HEK293 (cell line): ENCODE results near the gene CEP63.

Experiments used
- CTCF ChIA-PET: fragments of 350-600 bp; formaldehyde crosslinking; extraction: SDS; loops from one replicate; lab custom pipeline; 2021; ENCODE audit warnings: antibody characterized with exemption; lab: Yijun Ruan, JAX
- POLR2A ChIA-PET: fragments of 300-600 bp; formaldehyde crosslinking; extraction: SDS; loops from one replicate; lab custom pipeline; 2020; ENCODE audit warnings: antibody characterized with exemption, inconsistent platforms; lab: Yijun Ruan, JAX
- H3K27ac ChIP-seq: fragments of 200-500 bp; sonication (Bioruptor generic); 2 replicates; pipeline ENCODE4 v1.5.1; 2014; ENCODE audit warnings: low read depth, low read length, control low read depth, inconsistent platforms; ENCODE audit errors: extremely low read depth
- H3K36me3 ChIP-seq, 2 experiments: fragments of 200-500 bp in 1 of 2; sonication (Bioruptor generic) in 1 of 2; 1 replicate in 1 of 2; 2 replicates in 1 of 2; pipeline ENCODE4 v1.5.1; 2014 to 2017; ENCODE audit warnings: inconsistent platforms in 2 of 2, low read length in 2 of 2; ENCODE audit not compliant: control insufficient read depth in 2 of 2, insufficient read depth in 1 of 2
- H3K4me1 ChIP-seq: fragments of 200-500 bp; sonication (Bioruptor generic); 2 replicates; pipeline ENCODE4 v1.5.1; 2014; ENCODE audit warnings: mild to moderate bottlenecking, low read length, inconsistent platforms; ENCODE audit not compliant: control insufficient read depth, insufficient read depth
- H3K4me3 ChIP-seq: 2 replicates; pipeline ENCODE4 v1.5.1; 2011; ENCODE audit warnings: low read depth, mild to moderate bottlenecking, control low read depth, low read length, moderate library complexity
- H3K9me3 ChIP-seq: fragments of 200-500 bp; sonication (Bioruptor generic); 2 replicates; pipeline ENCODE4 v1.5.1; 2014; ENCODE audit warnings: low read depth, low read length, inconsistent platforms; ENCODE audit not compliant: control insufficient read depth, insufficient read depth
- HOXD13 ChIP-seq: sonication (generic); formaldehyde crosslinking; IDR thresholded peaks from 2 replicates; pipeline ENCODE4 v1.8.0; 2022; ENCODE audit warnings: missing genetic modification reagents, borderline replicate concordance
- KLF17 ChIP-seq: fragments of 450-650 bp; formaldehyde crosslinking; IDR thresholded peaks from 2 replicates; pipeline ENCODE4 v1.5.1; 2016; ENCODE audit warnings: missing biosample characterization, missing genetic modification characterization
- SP2 ChIP-seq: fragments of 450-650 bp; formaldehyde crosslinking; IDR thresholded peaks from 2 replicates; pipeline ENCODE4 v1.5.1; 2016; ENCODE audit warnings: missing biosample characterization, missing genetic modification characterization
- ZNF26 ChIP-seq: fragments of 450-650 bp; formaldehyde crosslinking; IDR thresholded peaks from 2 replicates; pipeline ENCODE4 v1.5.1; 2016; ENCODE audit warnings: missing biosample characterization, missing genetic modification characterization
- ZNF37A ChIP-seq: fragments of 450-650 bp; IDR thresholded peaks from 2 replicates; pipeline ENCODE4 v1.5.1; 2018; ENCODE audit warnings: missing biosample characterization, missing genetic modification characterization
- ZNF521 ChIP-seq: fragments of 450-650 bp; formaldehyde crosslinking; IDR thresholded peaks from 2 replicates; pipeline ENCODE4 v1.5.1; 2017; ENCODE audit warnings: missing biosample characterization, mild to moderate bottlenecking, missing genetic modification characterization
- ZNF600 ChIP-seq: fragments of 450-650 bp; formaldehyde crosslinking; IDR thresholded peaks from 2 replicates; pipeline ENCODE4 v1.5.1; 2016; ENCODE audit warnings: missing biosample characterization, missing genetic modification characterization
- ZNF624 ChIP-seq: fragments of 450-650 bp; formaldehyde crosslinking; IDR thresholded peaks from 2 replicates; pipeline ENCODE4 v1.5.1; 2017; ENCODE audit warnings: missing biosample characterization, missing genetic modification characterization
- ZNF629 ChIP-seq: fragments of 450-650 bp; formaldehyde crosslinking; IDR thresholded peaks from 2 replicates; pipeline ENCODE4 v1.5.1; 2017; ENCODE audit warnings: missing biosample characterization, missing genetic modification characterization
- ZNF785 ChIP-seq: fragments of 450-650 bp; formaldehyde crosslinking; IDR thresholded peaks from 2 replicates; pipeline ENCODE4 v1.5.1; 2016; ENCODE audit warnings: missing biosample characterization, missing genetic modification characterization
- ZSCAN4 ChIP-seq: fragments of 450-650 bp; formaldehyde crosslinking; IDR thresholded peaks from 2 replicates; pipeline ENCODE4 v1.5.1; 2017; ENCODE audit warnings: missing biosample characterization, missing genetic modification characterization
- TF ChIP-seq, protein P1 (sequence below): fragments of 450-650 bp; formaldehyde crosslinking; IDR thresholded peaks from 2 replicates; pipeline ENCODE4 v1.5.1; 2017; ENCODE audit warnings: missing biosample characterization, mild to moderate bottlenecking, missing genetic modification characterization, moderate library complexity
- TF ChIP-seq, protein P2 (sequence below): fragments of 450-650 bp; formaldehyde crosslinking; IDR thresholded peaks from 2 replicates; pipeline ENCODE4 v1.5.1; 2016; ENCODE audit warnings: missing biosample characterization, missing genetic modification characterization
- TF ChIP-seq, protein P3 (sequence below): fragments of 450-650 bp; formaldehyde crosslinking; IDR thresholded peaks from 2 replicates; pipeline ENCODE4; 2016; ENCODE audit warnings: missing biosample characterization, missing genetic modification characterization
- TF ChIP-seq, protein P4 (sequence below): fragments of 450-650 bp; formaldehyde crosslinking; IDR thresholded peaks from 2 replicates; pipeline ENCODE4 v1.5.1; 2016; ENCODE audit warnings: missing biosample characterization, missing genetic modification characterization

The CEP63 gene

DNA sequence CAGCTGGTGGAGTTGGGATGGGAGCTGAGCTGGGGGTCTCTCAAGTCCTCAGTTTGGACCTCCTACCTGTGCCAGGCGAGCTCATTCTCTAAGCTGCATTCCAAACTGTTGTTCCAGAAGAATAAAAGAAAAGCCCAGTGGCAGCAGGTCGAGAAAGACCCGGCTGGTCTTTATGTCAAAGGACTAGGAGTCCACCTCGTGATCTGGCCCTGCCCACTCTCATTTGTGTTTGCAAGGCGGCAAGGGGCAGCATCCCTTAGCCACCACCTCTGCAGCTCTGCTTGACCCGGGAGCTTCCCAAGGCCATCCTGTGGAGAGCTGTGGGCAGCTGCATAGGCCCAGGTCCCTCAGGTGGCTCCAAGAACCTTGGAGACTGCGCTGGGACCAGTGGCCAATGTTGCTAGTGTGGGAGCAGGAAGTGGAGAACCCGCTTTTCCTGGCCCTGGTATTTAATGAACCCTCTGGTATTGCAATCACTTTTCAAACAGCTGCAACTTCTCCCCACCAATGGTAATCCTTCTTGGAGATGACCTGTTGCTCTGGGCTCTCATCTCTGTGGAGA lies 134.1 kb downstream of the CEP63 start (continued):
- TF ChIP-seq KLF17 (tag by site-specific recombination) (no peak), ZNF785 (no peak), ZSCAN4 (tag by site-specific recombination) (no peak), ZNF26 (no peak)
- TF ChIP-seq, protein P1, sequence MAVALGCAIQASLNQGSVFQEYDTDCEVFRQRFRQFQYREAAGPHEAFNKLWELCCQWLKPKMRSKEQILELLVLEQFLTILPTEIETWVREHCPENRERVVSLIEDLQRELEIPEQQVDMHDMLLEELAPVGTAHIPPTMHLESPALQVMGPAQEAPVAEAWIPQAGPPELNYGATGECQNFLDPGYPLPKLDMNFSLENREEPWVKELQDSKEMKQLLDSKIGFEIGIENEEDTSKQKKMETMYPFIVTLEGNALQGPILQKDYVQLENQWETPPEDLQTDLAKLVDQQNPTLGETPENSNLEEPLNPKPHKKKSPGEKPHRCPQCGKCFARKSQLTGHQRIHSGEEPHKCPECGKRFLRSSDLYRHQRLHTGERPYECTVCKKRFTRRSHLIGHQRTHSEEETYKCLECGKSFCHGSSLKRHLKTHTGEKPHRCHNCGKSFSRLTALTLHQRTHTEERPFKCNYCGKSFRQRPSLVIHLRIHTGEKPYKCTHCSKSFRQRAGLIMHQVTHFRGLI, result no peak
- TF ChIP-seq, protein P2, sequence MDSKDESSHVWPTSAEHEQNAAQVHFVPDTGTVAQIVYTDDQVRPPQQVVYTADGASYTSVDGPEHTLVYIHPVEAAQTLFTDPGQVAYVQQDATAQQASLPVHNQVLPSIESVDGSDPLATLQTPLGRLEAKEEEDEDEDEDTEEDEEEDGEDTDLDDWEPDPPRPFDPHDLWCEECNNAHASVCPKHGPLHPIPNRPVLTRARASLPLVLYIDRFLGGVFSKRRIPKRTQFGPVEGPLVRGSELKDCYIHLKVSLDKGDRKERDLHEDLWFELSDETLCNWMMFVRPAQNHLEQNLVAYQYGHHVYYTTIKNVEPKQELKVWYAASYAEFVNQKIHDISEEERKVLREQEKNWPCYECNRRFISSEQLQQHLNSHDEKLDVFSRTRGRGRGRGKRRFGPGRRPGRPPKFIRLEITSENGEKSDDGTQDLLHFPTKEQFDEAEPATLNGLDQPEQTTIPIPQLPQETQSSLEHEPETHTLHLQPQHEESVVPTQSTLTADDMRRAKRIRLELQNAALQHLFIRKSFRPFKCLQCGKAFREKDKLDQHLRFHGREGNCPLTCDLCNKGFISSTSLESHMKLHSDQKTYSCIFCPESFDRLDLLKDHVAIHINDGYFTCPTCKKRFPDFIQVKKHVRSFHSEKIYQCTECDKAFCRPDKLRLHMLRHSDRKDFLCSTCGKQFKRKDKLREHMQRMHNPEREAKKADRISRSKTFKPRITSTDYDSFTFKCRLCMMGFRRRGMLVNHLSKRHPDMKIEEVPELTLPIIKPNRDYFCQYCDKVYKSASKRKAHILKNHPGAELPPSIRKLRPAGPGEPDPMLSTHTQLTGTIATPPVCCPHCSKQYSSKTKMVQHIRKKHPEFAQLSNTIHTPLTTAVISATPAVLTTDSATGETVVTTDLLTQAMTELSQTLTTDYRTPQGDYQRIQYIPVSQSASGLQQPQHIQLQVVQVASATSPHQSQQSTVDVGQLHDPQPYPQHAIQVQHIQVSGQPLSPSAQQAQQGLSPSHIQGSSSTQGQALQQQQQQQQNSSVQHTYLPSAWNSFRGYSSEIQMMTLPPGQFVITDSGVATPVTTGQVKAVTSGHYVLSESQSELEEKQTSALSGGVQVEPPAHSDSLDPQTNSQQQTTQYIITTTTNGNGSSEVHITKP (tag by site-specific recombination), result no peak

DNA sequence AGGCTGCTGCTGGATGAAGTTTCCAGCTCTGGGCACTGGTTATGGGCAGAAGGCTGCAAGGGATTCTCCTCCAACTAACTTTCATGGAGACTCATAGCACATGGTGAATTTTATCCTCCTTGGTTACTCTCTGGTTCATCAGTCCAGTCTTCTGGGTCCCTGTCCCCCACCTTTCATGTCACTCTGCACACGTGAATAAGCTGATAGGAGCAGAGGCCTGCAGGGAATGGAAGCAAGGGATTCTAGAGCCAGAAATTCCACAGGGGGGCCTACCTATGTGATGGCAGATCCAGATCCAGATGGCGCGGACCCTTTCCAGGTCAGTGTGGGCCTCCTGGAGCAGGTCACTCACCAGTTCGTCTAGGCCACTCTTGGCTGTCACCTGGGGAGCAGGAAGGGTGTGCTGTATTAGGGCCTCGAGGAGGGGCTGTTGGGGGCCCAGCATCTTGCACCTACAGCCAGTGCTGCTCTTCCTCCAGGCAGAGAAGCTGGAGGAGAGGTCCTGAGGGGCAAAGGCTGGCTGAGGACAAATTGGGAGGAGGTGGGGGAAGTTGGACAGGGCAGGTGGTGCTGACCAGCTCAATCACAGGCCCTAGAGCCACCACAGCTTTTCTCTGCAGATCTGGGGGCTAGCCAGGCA lies 134.7 kb downstream of the CEP63 start:
- no peaks in the 10 kb centered on the region for H3K36me3 ChIP-seq
- H3K9me3 ChIP-seq, result no peaks in the 10 kb centered on the region
- H3K4me3 ChIP-seq, result no peak overlapping the region
- no peak overlapping the region for H3K27ac ChIP-seq
- POLR2A ChIA-PET, result no interaction called here
- no peaks in the 10 kb centered on the region for H3K4me1 ChIP-seq
- CTCF ChIA-PET, result no interaction called here
- TF ChIP-seq ZNF629 (no peak), ZNF600 (tag by site-specific recombination) (no peak), ZNF624 (no peak), HOXD13 (CRISPR knock-in tag) (no peak), SP2 (no peak), ZNF37A (tag by site-specific recombination) (no peak), ZNF521 (tag by site-specific recombination) (no peak)
- TF ChIP-seq, protein P3, sequence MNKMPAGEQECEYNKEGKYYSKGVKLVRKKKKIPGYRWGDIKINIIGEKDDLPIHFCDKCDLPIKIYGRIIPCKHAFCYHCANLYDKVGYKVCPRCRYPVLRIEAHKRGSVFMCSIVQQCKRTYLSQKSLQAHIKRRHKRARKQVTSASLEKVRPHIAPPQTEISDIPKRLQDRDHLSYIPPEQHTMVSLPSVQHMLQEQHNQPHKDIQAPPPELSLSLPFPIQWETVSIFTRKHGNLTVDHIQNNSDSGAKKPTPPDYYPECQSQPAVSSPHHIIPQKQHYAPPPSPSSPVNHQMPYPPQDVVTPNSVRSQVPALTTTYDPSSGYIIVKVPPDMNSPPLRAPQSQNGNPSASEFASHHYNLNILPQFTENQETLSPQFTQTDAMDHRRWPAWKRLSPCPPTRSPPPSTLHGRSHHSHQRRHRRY (tag by site-specific recombination), result no peak
- TF ChIP-seq, protein P4, sequence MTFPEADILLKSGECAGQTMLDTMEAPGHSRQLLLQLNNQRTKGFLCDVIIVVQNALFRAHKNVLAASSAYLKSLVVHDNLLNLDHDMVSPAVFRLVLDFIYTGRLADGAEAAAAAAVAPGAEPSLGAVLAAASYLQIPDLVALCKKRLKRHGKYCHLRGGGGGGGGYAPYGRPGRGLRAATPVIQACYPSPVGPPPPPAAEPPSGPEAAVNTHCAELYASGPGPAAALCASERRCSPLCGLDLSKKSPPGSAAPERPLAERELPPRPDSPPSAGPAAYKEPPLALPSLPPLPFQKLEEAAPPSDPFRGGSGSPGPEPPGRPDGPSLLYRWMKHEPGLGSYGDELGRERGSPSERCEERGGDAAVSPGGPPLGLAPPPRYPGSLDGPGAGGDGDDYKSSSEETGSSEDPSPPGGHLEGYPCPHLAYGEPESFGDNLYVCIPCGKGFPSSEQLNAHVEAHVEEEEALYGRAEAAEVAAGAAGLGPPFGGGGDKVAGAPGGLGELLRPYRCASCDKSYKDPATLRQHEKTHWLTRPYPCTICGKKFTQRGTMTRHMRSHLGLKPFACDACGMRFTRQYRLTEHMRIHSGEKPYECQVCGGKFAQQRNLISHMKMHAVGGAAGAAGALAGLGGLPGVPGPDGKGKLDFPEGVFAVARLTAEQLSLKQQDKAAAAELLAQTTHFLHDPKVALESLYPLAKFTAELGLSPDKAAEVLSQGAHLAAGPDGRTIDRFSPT (tag by site-specific recombination), result no peak
